Natural killer cell (primary cell): ENCODE results near the gene NAT16. TPM values are rescaled to one million over a fixed set of nuclear protein-coding genes. Genes with fewer than 3 reads are reported as not detected.

Experiments
- ATAC-seq, 3 donors: fragments of 150-1000 bp in 2 of 3; fragments of 200-7000 bp in 1 of 3; cut with Tn5 transposase; 1 replicate in 1 of 3; 2 replicates in 2 of 3; pipeline ENCODE4 v1.10.0; 2021; ENCODE audit warnings: mild to moderate bottlenecking in 2 of 3, moderate library complexity in 2 of 3
- DNase-seq, 2 donors: peaks; one replicate each; pipeline versions ENCODE4 v3.0.0 to v3.0.0-alpha.2; 2013 to 2021; ENCODE audit warnings: mixed read lengths in 1 of 2
- H3K27ac ChIP-seq: one replicate; pipeline ENCODE4 v1.5.1; 2013; ENCODE audit warnings: mild to moderate bottlenecking, low read length
- H3K27me3 ChIP-seq: one replicate; pipeline ENCODE4 v1.6.1; 2013; ENCODE audit warnings: low read length; ENCODE audit not compliant: control insufficient read depth, insufficient read depth
- H3K36me3 ChIP-seq: one replicate; pipeline ENCODE4 v1.6.1; 2013; ENCODE audit warnings: low read length; ENCODE audit not compliant: control insufficient read depth, insufficient read depth
- H3K4me1 ChIP-seq: one replicate; pipeline ENCODE4 v1.6.1; 2013; ENCODE audit warnings: low read length; ENCODE audit not compliant: control insufficient read depth, insufficient read depth
- H3K4me3 ChIP-seq: one replicate; pipeline ENCODE4 v1.5.1; 2013; ENCODE audit warnings: low read length
- H3K9me3 ChIP-seq: one replicate; pipeline ENCODE4 v1.6.1; 2013; ENCODE audit warnings: low read length; ENCODE audit not compliant: control insufficient read depth, insufficient read depth
- H3K27ac Mint-ChIP-seq, 2 donors: one replicate each; pipeline ENCODE4 v1.8.0; 2022; ENCODE audit warnings: mild to moderate bottlenecking in 2 of 2, mixed read lengths in 2 of 2, moderate library complexity in 1 of 2
- H3K27me3 Mint-ChIP-seq, 2 donors: one replicate each; pipeline ENCODE4 v1.8.0; 2022; ENCODE audit warnings: low read depth in 2 of 2, mixed read lengths in 2 of 2
- H3K36me3 Mint-ChIP-seq: one replicate; pipeline ENCODE4 v1.8.0; 2022; ENCODE audit warnings: mixed read lengths
- H3K4me1 Mint-ChIP-seq, 2 donors: one replicate each; pipeline ENCODE4 v1.8.0; 2022; ENCODE audit warnings: mixed read lengths in 2 of 2
- H3K4me3 Mint-ChIP-seq: one replicate; pipeline ENCODE4 v1.8.0; 2022; ENCODE audit warnings: mild to moderate bottlenecking, moderate library complexity, mixed read lengths
- H3K9me3 Mint-ChIP-seq, 2 donors: one replicate each; pipeline ENCODE4 v1.8.0; 2022; ENCODE audit warnings: mixed read lengths in 2 of 2
- WGBS: methylation state at CpG from one replicate; pipeline ENCODE4 v1.1.7; 2013; ENCODE audit warnings: missing lambda C conversion rate; ENCODE audit not compliant: insufficient coverage; 5-methylcytosine and 5-hydroxymethylcytosine counted together
- intact Hi-C: fragments of 100-400 bp; cut with micrococcal nuclease; formaldehyde crosslinking; loops from one replicate; pipeline ENCODE4 v1.14.2; 2022
- total RNA-seq, 4 donors: library from RNA; stranded (reverse); fragments of 120-200 nt in 1 of 4; gene quantifications; one replicate each; pipeline versions ENCODE4 v1.2.3 to v1.2.4, GENCODE V29; 2013 to 2022
- TF ChIP-seq, protein P1 (sequence below): fragments of 200-600 bp; IDR thresholded peaks from one replicate; pipeline ENCODE4 v1.8.0; 2022; ENCODE audit warnings: antibody characterized with exemption

NAT16 gene
- total RNA-seq, 3 donors from 2014 or later (not counting 1 experiment from before 2014, with no cell fraction given), result not detected

DNA sequence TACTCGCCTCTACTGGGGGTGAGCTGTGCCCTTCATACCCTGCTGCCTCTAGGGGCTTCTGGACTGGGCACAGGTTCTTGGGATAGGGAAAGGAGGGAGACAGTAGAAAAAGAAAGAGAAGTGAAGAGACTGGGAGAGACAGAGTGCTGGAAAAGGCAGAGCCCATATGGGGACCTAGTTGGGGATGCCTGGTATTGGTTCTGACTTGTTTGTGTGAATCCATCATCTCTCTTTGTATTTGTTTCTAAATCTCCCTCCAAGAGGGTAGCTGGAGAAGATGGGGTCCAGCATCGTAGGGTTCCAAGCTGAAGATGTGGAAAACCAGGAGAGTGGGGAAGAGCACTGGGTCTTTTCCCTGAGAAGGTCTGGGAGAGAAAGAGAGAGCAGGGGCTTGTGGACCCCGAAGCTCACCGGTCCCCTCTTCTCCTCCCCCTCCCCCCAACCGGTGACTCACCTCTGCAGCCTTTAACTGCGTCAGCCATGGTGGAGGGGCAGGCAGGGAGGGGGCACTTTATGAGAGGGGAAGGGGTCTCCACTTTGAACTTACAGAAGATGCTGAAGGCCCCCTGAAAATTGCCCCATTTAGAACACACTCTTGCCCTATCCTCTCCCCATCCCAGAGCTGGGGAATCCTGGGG, 11.6 kb downstream of the NAT16 start:
- H3K4me3 ChIP-seq, result no peak overlapping the region
- H3K27me3 Mint-ChIP-seq, result peaks cover 61 to 63% of the 10 kb centered on the region in 2 donors
- no peaks in the 10 kb centered on the region for H3K9me3 Mint-ChIP-seq
- peak overlapping the region in 1 of 2 donors; percentile 19 for H3K27ac Mint-ChIP-seq
- H3K36me3 ChIP-seq, result no peaks in the 10 kb centered on the region
- intact Hi-C loops, result loop anchor here (1.0 to 2.0 kb wide), 2 partner anchors 24 to 92 kb away; no protein-coding TSS in a partner anchor
- no peak overlapping the region for H3K4me3 Mint-ChIP-seq
- no peak overlapping the region for H3K27ac ChIP-seq
- H3K9me3 ChIP-seq, result peaks cover 5% of the 10 kb centered on the region
- DNase-seq, result no peak
- TF ChIP-seq, protein P1, sequence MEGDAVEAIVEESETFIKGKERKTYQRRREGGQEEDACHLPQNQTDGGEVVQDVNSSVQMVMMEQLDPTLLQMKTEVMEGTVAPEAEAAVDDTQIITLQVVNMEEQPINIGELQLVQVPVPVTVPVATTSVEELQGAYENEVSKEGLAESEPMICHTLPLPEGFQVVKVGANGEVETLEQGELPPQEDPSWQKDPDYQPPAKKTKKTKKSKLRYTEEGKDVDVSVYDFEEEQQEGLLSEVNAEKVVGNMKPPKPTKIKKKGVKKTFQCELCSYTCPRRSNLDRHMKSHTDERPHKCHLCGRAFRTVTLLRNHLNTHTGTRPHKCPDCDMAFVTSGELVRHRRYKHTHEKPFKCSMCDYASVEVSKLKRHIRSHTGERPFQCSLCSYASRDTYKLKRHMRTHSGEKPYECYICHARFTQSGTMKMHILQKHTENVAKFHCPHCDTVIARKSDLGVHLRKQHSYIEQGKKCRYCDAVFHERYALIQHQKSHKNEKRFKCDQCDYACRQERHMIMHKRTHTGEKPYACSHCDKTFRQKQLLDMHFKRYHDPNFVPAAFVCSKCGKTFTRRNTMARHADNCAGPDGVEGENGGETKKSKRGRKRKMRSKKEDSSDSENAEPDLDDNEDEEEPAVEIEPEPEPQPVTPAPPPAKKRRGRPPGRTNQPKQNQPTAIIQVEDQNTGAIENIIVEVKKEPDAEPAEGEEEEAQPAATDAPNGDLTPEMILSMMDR, result no peak
- H3K36me3 Mint-ChIP-seq, result no peaks in the 10 kb centered on the region
- H3K27me3 ChIP-seq, result peaks cover 81% of the 10 kb centered on the region
- peaks cover 55% of the 10 kb centered on the region for H3K4me1 ChIP-seq
- WGBS, result 7% methylated on average over 2 of the region's 6 CpGs
- ATAC-seq, result no peak
- H3K4me1 Mint-ChIP-seq, result peaks cover 36 to 69% of the 10 kb centered on the region in 2 donors

DNA sequence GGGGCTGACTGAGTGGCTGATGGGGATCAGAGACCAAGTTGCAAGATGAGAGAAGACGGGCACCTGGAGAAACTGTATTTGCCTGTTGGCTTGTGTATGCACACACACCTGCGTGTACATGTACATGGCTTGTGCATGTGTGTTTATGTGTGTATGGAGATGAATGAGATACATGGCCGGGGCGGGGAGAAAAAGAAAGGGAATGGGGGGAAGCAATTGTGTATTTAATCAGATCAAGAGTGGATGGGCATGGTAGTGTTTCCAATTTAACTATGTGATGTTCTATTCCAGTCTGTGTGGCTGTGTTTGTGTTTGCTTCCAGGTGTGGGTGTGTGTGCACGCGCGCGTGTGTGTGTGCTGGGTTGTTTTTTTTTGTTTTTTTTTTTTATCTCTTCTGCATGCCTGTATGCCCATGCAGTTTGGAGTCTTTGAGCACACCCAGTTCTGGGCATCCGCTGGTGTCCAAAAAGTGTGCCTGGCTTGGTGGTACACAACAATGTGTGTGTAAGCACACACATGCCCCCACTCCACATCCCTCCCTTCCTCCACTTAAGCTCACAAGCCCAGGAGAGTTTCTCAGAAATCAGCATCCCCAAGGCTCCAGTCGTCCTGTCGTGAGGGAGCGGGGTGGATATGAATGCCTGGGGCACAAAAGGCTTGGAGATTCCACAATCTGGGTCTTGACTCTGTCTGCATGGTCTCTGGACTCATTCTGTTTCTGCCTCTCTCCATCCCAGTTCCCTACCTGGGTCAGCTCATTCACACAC, 12.3 kb downstream of the NAT16 start:
- H3K4me1 Mint-ChIP-seq, result peaks cover 36 to 66% of the 10 kb centered on the region in 2 donors
- peaks cover 51% of the 10 kb centered on the region for H3K4me1 ChIP-seq
- peak overlapping the region; percentile 35 for H3K4me3 Mint-ChIP-seq
- no peaks in the 10 kb centered on the region for H3K9me3 Mint-ChIP-seq
- peaks cover 57 to 63% of the 10 kb centered on the region in 2 donors for H3K27me3 Mint-ChIP-seq
- H3K27ac Mint-ChIP-seq, result peak overlapping the region in 1 of 2 donors; percentile 19
- TF ChIP-seq, protein P1, result no peak
- no peak overlapping the region for H3K4me3 ChIP-seq
- ATAC-seq (no peak), DNase-seq (peak in 1 of 2 donors; percentile 17)
- no peaks in the 10 kb centered on the region for H3K36me3 Mint-ChIP-seq
- peaks cover 5% of the 10 kb centered on the region for H3K9me3 ChIP-seq
- intact Hi-C loops, result loop anchor here (2.0 kb wide), 1 partner anchor 91 kb away; no protein-coding TSS in a partner anchor
- H3K27ac ChIP-seq, result no peak overlapping the region
- WGBS, result 8% methylated on average over 12 of the region's 12 CpGs
- H3K36me3 ChIP-seq, result no peaks in the 10 kb centered on the region
- H3K27me3 ChIP-seq, result peaks cover 74% of the 10 kb centered on the region

DNA sequence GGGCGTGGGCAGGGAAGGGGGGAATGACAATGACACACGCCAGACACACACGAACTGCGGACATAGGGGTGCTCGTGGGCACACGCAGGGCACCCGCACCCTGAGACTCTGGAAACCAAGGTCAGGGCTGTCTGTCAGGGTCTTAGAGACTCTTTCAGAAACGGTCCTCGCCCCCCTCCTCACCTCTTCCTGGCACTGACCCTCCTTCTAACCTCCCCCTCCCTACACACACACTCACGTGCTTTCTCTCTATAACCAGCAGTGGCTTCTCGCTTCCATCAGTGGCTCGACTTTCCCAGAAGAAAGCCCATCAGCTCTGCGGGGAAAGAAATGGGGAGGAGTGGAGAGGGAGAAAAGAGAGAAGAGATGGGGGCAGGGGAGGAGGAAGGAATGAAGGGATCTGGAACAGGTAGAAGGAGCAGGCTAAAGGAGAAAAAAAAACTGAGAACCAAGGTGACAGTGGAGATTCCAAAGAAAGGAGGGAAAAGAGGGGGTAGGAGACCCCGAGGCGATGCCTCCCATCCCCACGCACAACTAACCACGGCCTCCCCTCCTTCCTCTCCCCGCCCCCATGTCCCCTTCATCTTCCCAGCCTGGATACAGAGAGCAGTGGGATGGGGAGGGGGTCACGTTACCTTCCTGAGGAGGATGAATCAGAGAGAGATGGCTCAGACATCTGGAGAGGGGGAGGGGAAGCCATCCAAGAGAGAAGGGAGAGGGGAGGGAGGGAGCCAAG, 13.0 kb downstream of the NAT16 start:
- 1% methylated on average over 14 of the region's 19 CpGs for WGBS
- TF ChIP-seq, protein P1, result no peak
- peak overlapping the region in 1 of 2 donors; percentile 11 for H3K27ac Mint-ChIP-seq
- peak overlapping the region; percentile 55 for H3K4me3 Mint-ChIP-seq
- Histone ChIP-seq H3K27ac (no peak overlapping the region), H3K4me1 (peaks cover 52% of the 10 kb centered on the region), H3K36me3 (no peaks in the 10 kb centered on the region), H3K27me3 (peaks cover 74% of the 10 kb centered on the region), H3K9me3 (peaks cover 5% of the 10 kb centered on the region), H3K4me3 (no peak overlapping the region)
- peaks cover 36 to 62% of the 10 kb centered on the region in 2 donors for H3K4me1 Mint-ChIP-seq
- peaks cover 58 to 63% of the 10 kb centered on the region in 2 donors for H3K27me3 Mint-ChIP-seq
- intact Hi-C loops, result no loop called here
- no peaks in the 10 kb centered on the region for H3K9me3 Mint-ChIP-seq
- no peak for ATAC-seq
- no peak for DNase-seq
- no peaks in the 10 kb centered on the region for H3K36me3 Mint-ChIP-seq
